Peyer's patch (tissue), 4 donors: ENCODE data around the gene RECK.

Experiments used
- CTCF ChIP-seq, 6 experiments: fragments of 450-650 bp in 4 of 6; fragments of 200-600 bp in 2 of 6; sonication (generic) in 1 of 6; IDR thresholded peaks; one replicate each; pipeline ENCODE4 v1.5.1; 2017 to 2019; ENCODE audit warnings: antibody characterized with exemption in 6 of 6, mild to moderate bottlenecking in 3 of 6, moderate library complexity in 1 of 6
- POLR2A ChIP-seq, 2 donors: fragments of 450-650 bp; IDR thresholded peaks; one replicate each; pipeline ENCODE4 v1.5.1; 2017; ENCODE audit warnings: antibody characterized with exemption in 2 of 2, mild to moderate bottlenecking in 2 of 2, moderate library complexity in 2 of 2

- TF ChIP-seq CTCF (IDR thresholded peaks at IDR 0.05) (no peak), POLR2A (IDR thresholded peaks at IDR 0.05) (no peak)
These were observed 101.8 kb downstream of the RECK start for GRCh38 chr9:36138496-36138895.
